ENCODE measurements around the gene PRDM16. TPM values are rescaled to one million over a fixed set of nuclear protein-coding genes. Genes with fewer than 3 reads are reported as not detected.

Gene PRDM16
- polyA plus RNA-seq, 1 of the 3 experiments (the other 2 are of a cell fraction), result not detected

DNA sequence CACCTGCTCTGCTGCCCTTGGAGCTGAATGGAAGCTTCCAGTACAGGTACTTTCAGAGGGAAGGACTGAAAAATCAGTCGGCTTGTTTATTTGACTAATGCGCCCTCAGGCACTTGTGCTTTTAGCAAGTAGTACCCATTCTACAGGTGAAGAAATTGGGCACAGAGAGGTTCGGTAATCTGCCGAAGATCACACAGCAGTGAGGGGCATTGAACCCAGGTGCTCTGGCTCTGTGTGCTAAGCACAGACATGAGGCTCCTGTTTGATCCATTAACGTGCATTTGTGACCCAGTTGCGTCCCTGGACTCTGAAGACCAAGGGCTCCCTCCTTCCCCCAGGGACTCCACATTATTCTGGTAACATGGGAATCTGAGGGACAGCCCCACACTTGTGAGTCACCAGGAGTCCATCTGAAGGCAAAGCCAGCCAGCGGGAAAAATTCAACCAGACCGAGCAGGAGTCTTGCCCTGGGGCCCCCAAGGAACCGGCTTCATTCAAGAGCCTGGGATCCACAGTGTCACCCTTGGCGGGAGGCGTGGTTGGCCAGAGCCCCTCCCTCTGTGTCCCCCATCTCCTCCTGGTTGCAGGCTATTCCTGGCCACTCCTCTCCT lies 193.1 kb downstream of the PRDM16 start:
- no peak overlapping the region for H3K4me2 ChIP-seq
- no peak overlapping the region for H2AFZ ChIP-seq (ENCODE audit: low read depth)
- POLR2A ChIA-PET, result no interaction called here
- WGBS (ENCODE audit: low lambda C conversion rate), result 17% methylated on average over 11 of the region's 11 CpGs
- H3K4me1 ChIP-seq (ENCODE audit: control insufficient read depth in 1 of 2, insufficient read depth in 2 of 2, low read depth in 1 of 2, low read length in 1 of 2), result no peaks in the 10 kb centered on the region
- H3K9me3 ChIP-seq, result no peaks in the 10 kb centered on the region
- no peak for TF ChIP-seq CHD2 (IDR thresholded peaks at IDR 0.05; ENCODE audit: low read length, partially characterized antibody)
- no peak for TF ChIP-seq TEAD4 (IDR thresholded peaks at IDR 0.05; ENCODE audit: borderline replicate concordance, insufficient read depth)
- TF ChIP-seq EP300 (IDR thresholded peaks at IDR 0.05; ENCODE audit: borderline replicate concordance in 1 of 2, low read depth in 1 of 2, low read length in 1 of 2), result no peak
- no peak for TF ChIP-seq NRF1 (IDR thresholded peaks at IDR 0.05; ENCODE audit: low read depth, low read length)
- TF ChIP-seq FOXJ3 (CRISPR knock-in tag; IDR thresholded peaks at IDR 0.05), result no peak
- TF ChIP-seq RCOR1 (IDR thresholded peaks at IDR 0.05; ENCODE audit: low read length), result no peak
- TF ChIP-seq, protein P1, sequence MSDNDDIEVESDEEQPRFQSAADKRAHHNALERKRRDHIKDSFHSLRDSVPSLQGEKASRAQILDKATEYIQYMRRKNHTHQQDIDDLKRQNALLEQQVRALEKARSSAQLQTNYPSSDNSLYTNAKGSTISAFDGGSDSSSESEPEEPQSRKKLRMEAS (IDR thresholded peaks at IDR 0.05; ENCODE audit: low read depth), result no peak
- no peak for TF ChIP-seq RAD21 (IDR thresholded peaks at IDR 0.05; ENCODE audit: low read length)
- TF ChIP-seq EZH2phosphoT487 (IDR thresholded peaks at IDR 0.05; ENCODE audit: borderline replicate concordance, low read depth), result no peak
- H3K9me2 ChIP-seq, result no peaks in the 10 kb centered on the region
- H4K20me1 ChIP-seq (ENCODE audit: insufficient read depth), result no peaks in the 10 kb centered on the region
- H3F3A ChIP-seq (replicated peaks; ENCODE audit: insufficient read depth), result no peaks in the 10 kb centered on the region
- H3K27me3 ChIP-seq (ENCODE audit: insufficient read depth), result peaks cover 5% of the 10 kb centered on the region; the same call in 1 of the 2 replicates
- CTCF ChIA-PET, result no interaction called here
- H3K4me3 ChIP-seq (ENCODE audit: low read depth in 2 of 2, low read length in 1 of 2), result no peak overlapping the region
- H3K27ac ChIP-seq (ENCODE audit: low read depth in 2 of 2, low read length in 1 of 2), result no peak overlapping the region
- no peaks in the 10 kb centered on the region for H3K79me2 ChIP-seq (ENCODE audit: insufficient read depth)
- no peak for DNase-seq
- H3K9ac ChIP-seq, result no peak overlapping the region
- no peaks in the 10 kb centered on the region for H3K36me3 ChIP-seq (replicated peaks in 1 of 2; ENCODE audit: control insufficient read depth in 1 of 2, insufficient read depth in 2 of 2, low read length in 1 of 2)

DNA sequence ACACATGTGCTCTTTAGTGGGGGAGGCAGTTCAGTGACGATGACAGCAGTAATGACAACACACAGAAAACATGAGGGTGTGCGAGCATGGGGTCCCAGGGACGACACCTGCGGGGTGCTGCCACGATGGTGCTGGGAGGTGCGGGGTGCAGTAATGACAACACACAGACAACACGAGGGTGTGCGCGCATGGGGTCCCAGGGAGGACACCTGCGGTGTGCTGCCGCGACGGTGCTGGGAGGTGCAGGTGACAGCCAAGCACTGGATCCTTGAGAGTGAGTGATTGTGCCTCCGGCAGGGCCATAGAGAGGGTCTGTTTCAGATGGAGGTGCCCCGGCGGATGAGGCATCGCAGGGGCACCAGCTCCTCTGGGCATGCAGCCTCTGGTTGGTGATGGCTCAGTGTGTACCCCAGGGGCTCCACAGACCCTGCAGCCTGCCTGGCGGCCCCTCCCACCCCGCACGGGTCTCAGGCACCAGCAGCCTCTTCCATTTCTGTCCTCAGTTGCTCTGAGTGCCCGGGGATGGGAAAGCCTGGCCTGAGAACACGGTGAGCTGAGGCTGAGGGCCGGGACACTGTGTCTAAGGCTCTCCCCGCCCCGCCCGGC lies 193.8 kb downstream of the PRDM16 start:
- Histone ChIP-seq H2AFZ (ENCODE audit: low read depth) (no peak overlapping the region), H3K36me3 (replicated peaks in 1 of 2; ENCODE audit: control insufficient read depth in 1 of 2, insufficient read depth in 2 of 2, low read length in 1 of 2) (no peaks in the 10 kb centered on the region), H4K20me1 (ENCODE audit: insufficient read depth) (no peaks in the 10 kb centered on the region), H3K9me3 (no peaks in the 10 kb centered on the region), H3K4me3 (ENCODE audit: low read depth in 2 of 2, low read length in 1 of 2) (no peak overlapping the region), H3K27ac (ENCODE audit: low read depth in 2 of 2, low read length in 1 of 2) (no peak overlapping the region), H3K9ac (no peak overlapping the region), H3F3A (replicated peaks; ENCODE audit: insufficient read depth) (no peaks in the 10 kb centered on the region), H3K9me2 (no peaks in the 10 kb centered on the region), H3K79me2 (ENCODE audit: insufficient read depth) (no peaks in the 10 kb centered on the region), H3K4me1 (ENCODE audit: control insufficient read depth in 1 of 2, insufficient read depth in 2 of 2, low read depth in 1 of 2, low read length in 1 of 2) (no peaks in the 10 kb centered on the region), H3K4me2 (no peak overlapping the region), H3K27me3 (ENCODE audit: insufficient read depth) (peaks cover 12% of the 10 kb centered on the region; the same call in 1 of the 2 replicates)
- no peak for DNase-seq
- ChIA-PET POLR2A (no interaction called here), CTCF (no interaction called here)
- WGBS (ENCODE audit: low lambda C conversion rate), result 32% methylated on average over 22 of the region's 26 CpGs
- TF ChIP-seq RXRA (IDR thresholded peaks at IDR 0.05; ENCODE audit: borderline replicate concordance, low read depth) (no peak), FOSL2 (IDR thresholded peaks at IDR 0.05; ENCODE audit: borderline replicate concordance, low read depth) (no peak), CHD2 (IDR thresholded peaks at IDR 0.05; ENCODE audit: low read length, partially characterized antibody) (no peak), ELF1 (IDR thresholded peaks at IDR 0.05) (no peak), NFIC (IDR thresholded peaks at IDR 0.05; ENCODE audit: borderline replicate concordance) (no peak), JUND (IDR thresholded peaks at IDR 0.05) (no peak), FOXM1 (IDR thresholded peaks at IDR 0.05; ENCODE audit: low read depth) (no peak), RAD21 (IDR thresholded peaks at IDR 0.05; ENCODE audit: low read length) (no peak)
- TF ChIP-seq, protein P2, sequence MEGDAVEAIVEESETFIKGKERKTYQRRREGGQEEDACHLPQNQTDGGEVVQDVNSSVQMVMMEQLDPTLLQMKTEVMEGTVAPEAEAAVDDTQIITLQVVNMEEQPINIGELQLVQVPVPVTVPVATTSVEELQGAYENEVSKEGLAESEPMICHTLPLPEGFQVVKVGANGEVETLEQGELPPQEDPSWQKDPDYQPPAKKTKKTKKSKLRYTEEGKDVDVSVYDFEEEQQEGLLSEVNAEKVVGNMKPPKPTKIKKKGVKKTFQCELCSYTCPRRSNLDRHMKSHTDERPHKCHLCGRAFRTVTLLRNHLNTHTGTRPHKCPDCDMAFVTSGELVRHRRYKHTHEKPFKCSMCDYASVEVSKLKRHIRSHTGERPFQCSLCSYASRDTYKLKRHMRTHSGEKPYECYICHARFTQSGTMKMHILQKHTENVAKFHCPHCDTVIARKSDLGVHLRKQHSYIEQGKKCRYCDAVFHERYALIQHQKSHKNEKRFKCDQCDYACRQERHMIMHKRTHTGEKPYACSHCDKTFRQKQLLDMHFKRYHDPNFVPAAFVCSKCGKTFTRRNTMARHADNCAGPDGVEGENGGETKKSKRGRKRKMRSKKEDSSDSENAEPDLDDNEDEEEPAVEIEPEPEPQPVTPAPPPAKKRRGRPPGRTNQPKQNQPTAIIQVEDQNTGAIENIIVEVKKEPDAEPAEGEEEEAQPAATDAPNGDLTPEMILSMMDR (IDR thresholded peaks at IDR 0.05), result no peak
- TF ChIP-seq, protein P1 (IDR thresholded peaks at IDR 0.05; ENCODE audit: low read depth), result no peak
- TF ChIP-seq, protein P3, sequence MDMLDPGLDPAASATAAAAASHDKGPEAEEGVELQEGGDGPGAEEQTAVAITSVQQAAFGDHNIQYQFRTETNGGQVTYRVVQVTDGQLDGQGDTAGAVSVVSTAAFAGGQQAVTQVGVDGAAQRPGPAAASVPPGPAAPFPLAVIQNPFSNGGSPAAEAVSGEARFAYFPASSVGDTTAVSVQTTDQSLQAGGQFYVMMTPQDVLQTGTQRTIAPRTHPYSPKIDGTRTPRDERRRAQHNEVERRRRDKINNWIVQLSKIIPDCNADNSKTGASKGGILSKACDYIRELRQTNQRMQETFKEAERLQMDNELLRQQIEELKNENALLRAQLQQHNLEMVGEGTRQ (IDR thresholded peaks at IDR 0.05; ENCODE audit: borderline replicate concordance, low read depth, low read length), result no peak
- TF ChIP-seq, protein P4, sequence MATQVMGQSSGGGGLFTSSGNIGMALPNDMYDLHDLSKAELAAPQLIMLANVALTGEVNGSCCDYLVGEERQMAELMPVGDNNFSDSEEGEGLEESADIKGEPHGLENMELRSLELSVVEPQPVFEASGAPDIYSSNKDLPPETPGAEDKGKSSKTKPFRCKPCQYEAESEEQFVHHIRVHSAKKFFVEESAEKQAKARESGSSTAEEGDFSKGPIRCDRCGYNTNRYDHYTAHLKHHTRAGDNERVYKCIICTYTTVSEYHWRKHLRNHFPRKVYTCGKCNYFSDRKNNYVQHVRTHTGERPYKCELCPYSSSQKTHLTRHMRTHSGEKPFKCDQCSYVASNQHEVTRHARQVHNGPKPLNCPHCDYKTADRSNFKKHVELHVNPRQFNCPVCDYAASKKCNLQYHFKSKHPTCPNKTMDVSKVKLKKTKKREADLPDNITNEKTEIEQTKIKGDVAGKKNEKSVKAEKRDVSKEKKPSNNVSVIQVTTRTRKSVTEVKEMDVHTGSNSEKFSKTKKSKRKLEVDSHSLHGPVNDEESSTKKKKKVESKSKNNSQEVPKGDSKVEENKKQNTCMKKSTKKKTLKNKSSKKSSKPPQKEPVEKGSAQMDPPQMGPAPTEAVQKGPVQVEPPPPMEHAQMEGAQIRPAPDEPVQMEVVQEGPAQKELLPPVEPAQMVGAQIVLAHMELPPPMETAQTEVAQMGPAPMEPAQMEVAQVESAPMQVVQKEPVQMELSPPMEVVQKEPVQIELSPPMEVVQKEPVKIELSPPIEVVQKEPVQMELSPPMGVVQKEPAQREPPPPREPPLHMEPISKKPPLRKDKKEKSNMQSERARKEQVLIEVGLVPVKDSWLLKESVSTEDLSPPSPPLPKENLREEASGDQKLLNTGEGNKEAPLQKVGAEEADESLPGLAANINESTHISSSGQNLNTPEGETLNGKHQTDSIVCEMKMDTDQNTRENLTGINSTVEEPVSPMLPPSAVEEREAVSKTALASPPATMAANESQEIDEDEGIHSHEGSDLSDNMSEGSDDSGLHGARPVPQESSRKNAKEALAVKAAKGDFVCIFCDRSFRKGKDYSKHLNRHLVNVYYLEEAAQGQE (IDR thresholded peaks at IDR 0.05; ENCODE audit: low read depth, low read length), result no peak
- TF ChIP-seq, protein P5, sequence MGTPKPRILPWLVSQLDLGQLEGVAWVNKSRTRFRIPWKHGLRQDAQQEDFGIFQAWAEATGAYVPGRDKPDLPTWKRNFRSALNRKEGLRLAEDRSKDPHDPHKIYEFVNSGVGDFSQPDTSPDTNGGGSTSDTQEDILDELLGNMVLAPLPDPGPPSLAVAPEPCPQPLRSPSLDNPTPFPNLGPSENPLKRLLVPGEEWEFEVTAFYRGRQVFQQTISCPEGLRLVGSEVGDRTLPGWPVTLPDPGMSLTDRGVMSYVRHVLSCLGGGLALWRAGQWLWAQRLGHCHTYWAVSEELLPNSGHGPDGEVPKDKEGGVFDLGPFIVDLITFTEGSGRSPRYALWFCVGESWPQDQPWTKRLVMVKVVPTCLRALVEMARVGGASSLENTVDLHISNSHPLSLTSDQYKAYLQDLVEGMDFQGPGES (IDR thresholded peaks at IDR 0.05; ENCODE audit: low read depth, low read length), result no peak

Measured in SK-N-SH (cell line).